Measurements from ENCODE around the gene GP1BB.

The GP1BB gene

GRCh38 chr22:19731361-19732135 is 8.2 kb downstream of the GP1BB start:
- TF ChIP-seq POLR2A (IDR thresholded peaks at IDR 0.05; ENCODE audit: low read length) (no peak), GATA1 (IDR thresholded peaks at IDR 0.05; ENCODE audit: low read depth, low read length) (no peak)
- DNase-seq = no peak

DNA sequence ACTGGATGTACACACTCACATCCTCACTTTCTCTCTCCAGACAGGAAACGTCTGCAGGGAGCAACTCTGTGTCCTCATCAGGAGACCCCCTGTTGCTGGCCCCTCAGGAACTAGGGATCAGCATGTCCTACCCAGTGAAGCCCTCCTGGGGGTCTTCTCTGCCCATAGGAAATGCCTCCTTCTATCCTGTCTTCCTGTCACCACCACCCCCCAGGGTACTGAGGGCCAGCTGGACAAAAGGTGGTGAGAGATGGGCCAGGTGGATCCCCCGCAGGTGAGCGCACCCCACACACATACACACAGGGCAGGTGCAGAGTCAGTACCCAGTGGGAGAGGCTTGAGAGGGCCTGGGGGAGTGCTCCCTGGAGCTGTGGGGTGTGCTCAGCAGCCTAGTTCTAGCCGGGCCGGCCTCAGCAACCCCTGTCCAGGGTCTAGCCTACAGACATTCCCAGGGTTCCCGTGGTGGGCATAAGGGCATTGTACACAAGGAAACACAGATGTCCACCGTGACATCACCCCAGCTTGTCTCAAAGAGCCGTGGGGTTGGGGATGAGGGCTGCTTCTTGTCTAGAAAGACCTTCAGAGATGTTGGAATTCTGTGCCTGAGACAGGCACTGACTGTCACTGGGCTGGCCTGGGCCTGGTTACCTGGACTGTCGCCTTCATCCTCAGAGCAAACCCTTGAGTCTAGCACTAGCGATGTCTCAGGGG is 9.2 kb downstream of the GP1BB start:
- DNase-seq = no peak

GRCh38 chr22:19733755-19734154 is 10.4 kb downstream of the GP1BB start:
- TF ChIP-seq GATA1 (IDR thresholded peaks at IDR 0.05; ENCODE audit: low read depth, low read length) (no peak), POLR2A (IDR thresholded peaks at IDR 0.05; ENCODE audit: low read length) (no peak)
- DNase-seq = no peak

More for the DNA sequence above, 9.2 kb downstream of the GP1BB start:
- TF ChIP-seq GATA1 (IDR thresholded peaks at IDR 0.05; ENCODE audit: low read depth, low read length) = no peak
- no peak for TF ChIP-seq POLR2A (IDR thresholded peaks at IDR 0.05; ENCODE audit: low read length)

GRCh38 chr22:19734163-19734562 is 10.8 kb downstream of the GP1BB start:
- no peak for DNase-seq
- TF ChIP-seq POLR2A (IDR thresholded peaks at IDR 0.05; ENCODE audit: low read length) = no peak
- TF ChIP-seq GATA1 (IDR thresholded peaks at IDR 0.05; ENCODE audit: low read depth, low read length) = no peak

- TF ChIP-seq POLR2A (IDR thresholded peaks at IDR 0.05; ENCODE audit: low read length) = no peak
- no peak for TF ChIP-seq GATA1 (IDR thresholded peaks at IDR 0.05; ENCODE audit: low read depth, low read length)
- DNase-seq = no peak
These were observed 11.6 kb downstream of the GP1BB start for GRCh38 chr22:19734837-19735382.

- TF ChIP-seq POLR2A (IDR thresholded peaks at IDR 0.05; ENCODE audit: low read length) (no peak), GATA1 (IDR thresholded peaks at IDR 0.05; ENCODE audit: low read depth, low read length) (no peak)
- DNase-seq = no peak
These were observed 12.5 kb downstream of the GP1BB start for GRCh38 chr22:19735665-19736510.

DNA sequence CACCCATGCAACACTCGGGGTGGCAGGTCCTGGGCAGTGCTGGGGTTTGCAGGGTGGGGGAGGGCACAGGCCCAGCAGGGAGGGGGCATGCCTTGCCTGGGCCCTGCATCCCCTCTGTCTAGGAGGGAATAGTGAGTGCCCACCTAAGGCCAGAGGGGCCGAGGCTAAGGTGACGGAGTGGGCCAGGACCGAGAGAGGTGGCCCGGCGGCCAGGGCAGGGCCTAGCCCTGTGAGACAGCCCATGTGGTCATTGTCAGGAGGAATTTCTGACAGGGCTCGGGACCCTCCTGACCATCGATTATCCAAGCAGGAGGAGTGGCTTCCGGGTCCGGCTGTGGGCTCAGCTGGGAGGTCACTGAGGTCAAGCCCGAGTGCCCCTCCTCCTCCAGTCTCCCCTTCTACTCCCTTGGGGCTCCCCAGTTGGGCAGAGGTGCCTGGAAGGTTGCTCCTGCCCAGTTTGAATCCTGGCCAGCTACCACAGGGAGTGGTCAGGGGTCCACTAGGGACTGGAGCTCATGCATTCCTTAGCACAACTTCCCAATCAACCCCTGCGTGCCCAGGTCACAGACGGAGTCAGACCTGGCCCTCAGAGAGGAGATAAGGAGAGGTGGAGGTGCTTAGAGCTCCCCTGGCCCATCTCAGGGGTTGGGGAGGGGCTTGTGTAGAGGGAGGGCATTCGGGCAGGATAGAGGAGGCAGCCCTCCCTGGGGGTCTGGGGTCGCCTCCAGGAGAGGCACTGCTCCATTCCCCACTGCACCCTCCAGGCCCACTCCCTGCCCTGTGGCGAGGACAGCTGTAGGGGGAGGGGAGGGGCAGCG is 14.7 kb downstream of the GP1BB start:
- no peak for DNase-seq
- TF ChIP-seq GATA1 (IDR thresholded peaks at IDR 0.05; ENCODE audit: low read depth, low read length) = no peak

DNA sequence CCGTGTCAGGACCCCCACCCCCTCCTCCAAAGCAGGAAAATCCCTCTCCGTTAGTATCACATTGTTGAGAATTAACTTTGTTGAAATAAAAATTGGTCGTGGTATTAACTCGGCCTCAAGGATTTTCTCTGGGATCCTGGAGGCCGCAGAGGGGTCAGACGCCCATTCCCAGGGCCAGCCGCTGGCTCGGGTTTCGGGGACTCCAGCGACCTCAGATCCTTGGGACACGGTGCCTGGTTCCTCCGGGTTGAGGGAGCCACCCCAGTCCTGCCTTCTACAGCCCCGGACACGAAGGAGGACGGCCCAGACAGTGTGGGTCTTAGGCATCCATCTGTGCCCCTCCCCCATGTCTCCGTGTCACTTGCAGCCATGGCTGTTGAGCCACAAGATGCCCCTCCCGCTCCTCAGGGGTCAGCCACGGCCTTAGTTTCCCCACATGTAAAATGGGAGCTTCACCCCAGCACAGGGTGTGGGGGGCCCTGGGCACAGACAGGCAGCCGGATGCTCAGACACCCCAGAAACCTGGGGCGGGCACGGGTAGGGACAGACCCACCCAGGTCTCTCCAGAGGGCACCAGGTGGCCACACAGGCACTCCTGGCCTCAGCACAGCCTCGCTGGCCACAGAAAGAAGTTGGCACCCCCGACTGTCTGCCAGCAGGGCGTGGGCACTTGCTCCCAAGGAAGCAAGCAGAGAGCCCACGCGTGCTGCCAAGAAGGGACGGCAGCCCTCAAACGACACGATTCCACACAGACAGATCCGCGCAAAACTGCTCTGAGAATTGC is 15.5 kb downstream of the GP1BB start:
- DNase-seq = no peak
- TF ChIP-seq GATA1 (IDR thresholded peaks at IDR 0.05; ENCODE audit: low read depth, low read length) = no peak
- TF ChIP-seq POLR2A (IDR thresholded peaks at IDR 0.05; ENCODE audit: low read length) = no peak

DNA sequence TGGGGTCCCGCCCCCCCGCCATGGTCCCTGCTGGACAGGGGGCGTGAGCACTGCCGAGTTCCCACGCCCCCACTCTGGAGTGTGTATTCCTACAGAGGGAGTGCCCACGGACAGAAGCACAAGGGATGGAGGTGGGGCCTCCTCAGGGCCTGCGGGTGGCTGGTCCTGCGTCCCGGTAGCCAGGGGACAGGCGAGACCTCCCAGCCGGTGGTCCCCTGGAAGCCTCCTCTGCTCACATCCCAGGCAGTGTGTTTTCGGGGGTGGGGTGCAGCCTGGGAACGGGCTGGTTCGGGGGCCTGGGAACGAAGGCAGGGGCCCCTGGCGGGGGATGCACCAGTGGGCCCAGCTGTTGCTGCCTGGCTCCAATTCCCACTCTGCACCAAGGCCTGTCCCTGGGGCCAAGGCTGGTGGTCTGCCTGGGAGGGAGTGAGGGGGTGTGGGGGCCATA is 16.1 kb downstream of the GP1BB start:
- no peak for DNase-seq
- no peak for TF ChIP-seq POLR2A (IDR thresholded peaks at IDR 0.05; ENCODE audit: low read length)
- TF ChIP-seq GATA1 (IDR thresholded peaks at IDR 0.05; ENCODE audit: low read depth, low read length) = no peak

- DNase-seq = no peak
- TF ChIP-seq GATA1 (IDR thresholded peaks at IDR 0.05; ENCODE audit: low read depth, low read length) (no peak), POLR2A (IDR thresholded peaks at IDR 0.05; ENCODE audit: low read length) (no peak)
These were observed 16.6 kb downstream of the GP1BB start for GRCh38 chr22:19739911-19740449.

DNA sequence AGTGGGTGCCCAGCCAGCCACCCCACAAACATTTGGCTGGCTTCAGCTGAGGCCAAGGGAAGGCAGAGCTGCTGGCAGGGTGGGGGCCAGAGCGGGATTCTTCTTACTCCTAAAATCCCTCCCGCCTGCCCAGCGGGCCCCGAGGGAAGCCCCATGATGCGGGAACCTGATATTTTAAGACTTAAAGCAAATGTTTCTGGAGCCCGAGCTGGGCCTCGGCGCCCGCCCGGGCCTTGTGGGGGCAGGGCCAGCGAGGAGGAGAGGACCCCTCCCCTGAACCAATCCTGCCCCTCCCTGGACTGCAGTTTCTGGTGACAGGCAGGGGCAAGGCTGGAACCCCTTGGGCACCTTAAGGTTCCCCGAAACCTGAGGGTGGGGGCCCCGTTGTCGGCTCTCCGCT is 17.2 kb downstream of the GP1BB start:
- no peak for DNase-seq
- no peak for TF ChIP-seq POLR2A (IDR thresholded peaks at IDR 0.05; ENCODE audit: low read length)

GRCh38 chr22:19741053-19741452 is 17.7 kb downstream of the GP1BB start:
- TF ChIP-seq POLR2A (IDR thresholded peaks at IDR 0.05; ENCODE audit: low read length) = no peak
- no peak for DNase-seq
